GM18498 (cell line): Measurements from ENCODE around the gene FBXO15.

Experiments
- ATAC-seq: cut with Tn5 transposase; IDR thresholded peaks from one replicate; pipeline ENCODE4 v1.9.1; 2021; ENCODE audit warnings: mild to moderate bottlenecking, moderate library complexity; ENCODE audit not compliant: unreplicated experiment

Gene FBXO15

DNA sequence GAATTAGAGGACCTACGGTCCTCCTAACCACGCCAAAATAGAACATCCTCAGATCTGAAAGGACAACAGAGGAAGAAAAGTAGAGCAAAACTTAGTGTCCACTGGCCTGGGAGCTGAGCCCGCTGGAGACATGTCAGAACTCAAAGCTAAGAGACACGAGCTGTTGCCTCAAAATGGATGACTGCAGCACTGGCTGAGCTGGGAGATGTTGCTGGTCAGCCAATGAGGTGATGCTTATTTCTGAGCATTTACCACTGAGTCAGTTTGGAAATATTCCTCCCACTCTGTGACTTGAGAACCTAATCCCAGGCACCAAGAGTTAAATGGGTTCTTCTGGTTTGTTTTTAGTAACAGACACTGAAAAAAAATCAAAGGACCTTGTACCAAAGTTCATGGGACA lies 32.6 kb downstream of the FBXO15 start:
- ATAC-seq, result no peak

GRCh38 chr18:74114116-74114515 lies 33.5 kb downstream of the FBXO15 start:
- ATAC-seq, result no peak

GRCh38 chr18:74113711-74114110 lies 33.9 kb downstream of the FBXO15 start:
- ATAC-seq, result no peak

- no peak for ATAC-seq
Measured at GRCh38 chr18:74110976-74111375, 36.7 kb downstream of the FBXO15 start.

- ATAC-seq, result no peak
Measured at GRCh38 chr18:74110149-74110548, 37.5 kb downstream of the FBXO15 start.

GRCh38 chr18:74108460-74108859 lies 39.2 kb downstream of the FBXO15 start:
- ATAC-seq, result no peak

DNA sequence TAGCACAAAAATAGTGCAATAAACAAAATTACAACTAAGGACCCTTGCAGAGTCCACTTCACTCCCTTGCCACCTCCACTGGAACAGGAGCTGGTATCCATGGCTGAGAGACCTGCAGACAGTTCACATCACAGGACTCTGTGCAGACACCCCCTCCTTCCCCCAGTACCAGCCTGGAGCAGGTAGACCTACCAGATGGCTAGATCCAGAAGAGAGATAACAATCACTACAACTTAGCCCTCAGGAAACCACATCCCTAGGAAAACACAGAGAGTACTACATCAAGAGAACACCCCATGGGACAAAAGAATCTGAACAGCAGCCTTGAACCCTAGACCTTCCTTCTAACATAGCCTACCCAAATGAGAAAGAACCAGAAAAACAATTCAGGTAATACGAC lies 49.8 kb downstream of the FBXO15 start:
- no peak for ATAC-seq

DNA sequence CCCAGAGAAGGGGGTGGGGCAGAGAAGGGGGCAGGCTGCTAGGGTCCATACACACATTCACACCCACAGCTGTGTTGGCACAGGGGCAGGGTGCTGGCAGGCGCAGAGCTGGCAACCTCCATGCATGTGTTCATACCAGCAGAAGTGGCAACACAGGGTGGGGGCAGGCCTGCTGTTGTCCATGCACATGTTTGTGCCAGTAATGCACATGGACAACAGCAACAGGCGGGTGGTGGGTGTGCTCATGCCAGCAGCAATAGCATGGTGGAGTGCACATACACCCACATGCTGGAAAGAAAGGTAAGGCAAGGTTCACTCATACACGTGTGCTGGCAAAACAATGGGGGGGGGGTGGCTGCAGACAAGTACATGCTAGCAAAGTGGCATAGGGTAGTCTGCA lies 54.7 kb downstream of the FBXO15 start:
- ATAC-seq, result no peak

DNA sequence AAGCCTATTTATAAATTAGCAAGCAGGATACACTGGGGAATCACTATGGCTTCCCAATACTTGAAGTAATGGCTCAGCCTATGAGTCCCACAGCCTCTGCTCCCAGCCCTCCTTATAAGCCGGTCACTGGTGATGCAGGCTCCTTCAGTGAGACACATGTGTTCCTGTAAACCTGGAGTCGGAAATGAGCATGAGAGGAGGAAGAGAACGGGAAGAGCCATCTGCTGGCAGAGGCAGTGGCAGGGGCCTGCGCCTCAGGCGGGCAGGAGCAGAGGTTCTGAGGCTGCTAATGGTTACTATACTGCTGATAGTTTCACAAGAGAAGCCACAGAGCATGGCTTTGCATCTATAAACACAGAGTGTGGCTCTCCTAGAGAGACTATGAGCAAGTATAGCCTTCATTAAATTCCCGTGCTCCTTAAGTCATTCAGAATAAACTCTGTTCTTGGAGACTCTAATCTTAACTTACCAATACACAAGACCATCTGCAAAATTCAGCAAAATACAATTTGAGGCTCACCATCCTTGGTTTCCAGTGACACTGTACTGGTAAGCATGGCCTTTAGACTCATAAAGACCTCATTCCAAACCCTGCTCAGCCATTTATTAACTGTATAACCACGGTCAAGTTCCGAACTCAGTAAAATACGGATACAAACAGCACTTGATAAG lies 63.3 kb downstream of the FBXO15 start:
- no peak for ATAC-seq

- no peak for ATAC-seq
Measured at GRCh38 chr18:74083557-74083952, 64.1 kb downstream of the FBXO15 start.

DNA sequence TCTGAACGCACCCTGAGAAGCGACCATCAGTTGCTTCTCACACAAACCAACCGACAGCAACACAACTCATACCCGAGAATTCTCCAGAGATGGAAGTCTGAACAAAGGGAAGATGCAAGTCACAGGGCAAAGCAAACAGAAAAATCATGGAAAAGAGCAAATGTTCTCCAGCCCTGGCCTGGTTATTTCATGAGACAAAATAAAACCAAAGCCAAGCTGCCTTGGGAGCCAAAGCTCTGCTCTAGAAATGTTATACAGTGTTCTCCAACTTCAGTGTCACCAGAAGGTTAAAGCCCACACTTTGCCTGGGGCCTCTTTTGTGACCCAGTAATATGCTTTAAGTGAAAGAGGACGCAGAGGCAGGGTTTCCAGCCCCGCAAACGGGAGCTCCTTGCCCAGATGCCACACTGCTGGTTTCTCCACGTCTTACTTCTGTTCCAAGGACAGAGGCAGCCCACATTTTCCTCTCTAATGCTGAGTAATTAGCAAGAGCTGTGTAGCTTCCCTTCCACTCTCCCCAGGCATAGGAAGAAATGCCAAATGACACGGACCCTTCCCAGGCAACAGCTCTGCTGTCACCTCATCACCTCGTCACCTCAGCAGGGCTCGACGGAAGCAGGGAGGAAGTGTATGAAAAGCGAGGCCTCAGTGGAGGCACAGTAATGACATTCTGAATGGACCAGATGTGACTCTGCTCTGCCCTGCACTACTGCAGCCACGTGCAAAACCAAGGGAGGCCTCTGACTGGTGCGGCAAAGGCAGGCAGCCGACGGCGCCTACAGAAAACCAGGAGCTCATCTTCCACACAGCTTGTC lies 64.7 kb downstream of the FBXO15 start:
- peak; percentile 15 for ATAC-seq

DNA sequence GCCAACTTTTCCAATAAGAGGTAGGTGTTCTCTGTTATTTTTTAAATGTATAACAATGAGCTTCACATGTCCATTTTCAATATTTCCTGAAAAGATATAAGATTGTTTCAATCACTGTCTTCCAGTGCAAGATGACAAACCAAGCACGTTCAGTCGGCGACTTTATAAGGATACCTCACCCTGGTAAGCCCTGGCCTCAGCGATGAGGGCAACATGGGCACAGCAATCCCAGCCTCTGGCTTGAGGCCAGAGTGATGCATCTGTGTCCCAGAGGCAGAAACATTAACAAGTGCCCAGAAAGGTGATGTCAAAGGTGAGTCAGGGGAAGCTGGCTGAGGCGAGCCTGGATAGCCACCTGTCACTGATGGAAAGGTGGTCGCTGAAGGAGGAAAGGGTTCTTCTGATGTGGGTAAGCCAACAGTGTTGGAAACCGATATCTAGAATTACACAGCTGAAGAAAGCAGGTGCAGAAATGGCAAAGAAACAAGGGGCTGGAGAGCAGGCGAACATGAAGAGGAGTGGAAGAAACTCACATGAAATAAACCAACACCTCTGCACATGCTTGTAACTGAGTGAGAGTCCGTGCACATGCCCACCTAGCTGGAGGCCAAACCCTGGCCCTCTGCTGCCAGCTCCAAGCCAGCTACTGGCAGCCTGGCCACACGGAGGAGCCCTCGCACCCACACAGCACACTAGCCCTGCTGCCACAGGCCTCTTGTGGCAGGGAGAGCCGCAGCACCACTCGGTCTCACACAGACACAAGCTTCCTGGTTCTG lies 65.5 kb downstream of the FBXO15 start:
- ATAC-seq, result peak; percentile 98

DNA sequence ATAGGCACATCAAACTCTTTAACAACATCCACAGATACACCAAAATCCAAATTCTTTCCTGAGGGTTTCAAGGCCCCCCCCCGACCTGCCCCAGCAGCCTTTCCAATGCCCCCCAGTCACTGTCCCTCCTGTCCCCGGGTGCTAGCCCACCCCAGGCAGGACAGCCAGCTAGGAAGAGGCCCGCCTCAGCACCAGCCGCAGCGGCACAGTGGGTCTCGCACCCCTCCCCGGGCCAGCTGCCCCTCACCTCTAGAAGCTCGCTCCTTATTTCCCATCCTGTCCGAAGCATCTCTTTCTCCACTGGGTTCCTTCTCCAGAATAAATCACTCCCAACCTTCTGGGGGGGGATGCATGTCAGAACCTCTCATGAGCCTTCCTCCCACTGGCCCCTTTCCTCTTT lies 69.4 kb downstream of the FBXO15 start:
- no peak for ATAC-seq

DNA sequence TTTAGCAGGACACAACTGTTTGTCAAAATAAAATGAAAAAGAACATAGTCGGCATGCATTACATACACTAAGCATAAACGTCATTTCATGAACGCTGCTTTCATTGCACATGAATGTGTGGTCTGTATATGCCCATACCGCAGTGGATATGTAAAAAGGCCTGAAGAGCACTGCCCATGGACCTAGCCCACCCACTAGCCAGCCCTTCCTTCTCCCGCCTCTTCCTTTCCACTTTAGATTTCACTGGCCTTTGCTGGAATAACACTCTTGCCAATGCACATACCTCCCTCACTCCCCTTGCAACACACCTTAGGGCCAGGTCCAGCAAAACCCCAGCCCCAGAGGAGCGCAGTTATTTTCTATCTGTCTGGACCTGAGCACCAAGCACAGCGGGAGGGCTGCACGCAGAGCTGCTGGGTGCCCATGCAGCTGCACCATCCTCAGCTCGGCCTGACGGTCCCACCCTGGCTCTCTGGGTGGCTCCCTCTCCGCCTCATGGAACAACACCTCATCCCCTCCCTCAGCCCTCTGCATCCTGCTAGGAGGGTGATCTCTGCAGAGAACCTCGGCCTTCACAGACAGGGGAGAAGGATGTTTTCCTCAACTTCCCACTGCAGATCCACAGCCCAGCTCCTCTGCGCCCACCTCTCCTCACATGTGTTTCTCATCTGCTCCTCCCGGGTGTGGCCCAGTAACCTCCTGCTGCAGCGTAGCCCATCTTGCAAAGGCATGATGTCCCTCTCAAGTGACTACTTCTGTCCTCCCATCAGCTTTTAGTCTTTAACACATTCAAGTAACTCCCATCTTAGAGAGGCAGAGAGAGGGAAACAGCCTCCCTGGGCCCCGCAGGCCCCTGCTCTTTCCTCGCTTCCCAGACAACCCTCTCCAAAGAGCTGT lies 72.7 kb downstream of the FBXO15 start:
- ATAC-seq, result no peak

- no peak for ATAC-seq
Measured at GRCh38 chr18:74073957-74074667, 73.5 kb downstream of the FBXO15 start.

DNA sequence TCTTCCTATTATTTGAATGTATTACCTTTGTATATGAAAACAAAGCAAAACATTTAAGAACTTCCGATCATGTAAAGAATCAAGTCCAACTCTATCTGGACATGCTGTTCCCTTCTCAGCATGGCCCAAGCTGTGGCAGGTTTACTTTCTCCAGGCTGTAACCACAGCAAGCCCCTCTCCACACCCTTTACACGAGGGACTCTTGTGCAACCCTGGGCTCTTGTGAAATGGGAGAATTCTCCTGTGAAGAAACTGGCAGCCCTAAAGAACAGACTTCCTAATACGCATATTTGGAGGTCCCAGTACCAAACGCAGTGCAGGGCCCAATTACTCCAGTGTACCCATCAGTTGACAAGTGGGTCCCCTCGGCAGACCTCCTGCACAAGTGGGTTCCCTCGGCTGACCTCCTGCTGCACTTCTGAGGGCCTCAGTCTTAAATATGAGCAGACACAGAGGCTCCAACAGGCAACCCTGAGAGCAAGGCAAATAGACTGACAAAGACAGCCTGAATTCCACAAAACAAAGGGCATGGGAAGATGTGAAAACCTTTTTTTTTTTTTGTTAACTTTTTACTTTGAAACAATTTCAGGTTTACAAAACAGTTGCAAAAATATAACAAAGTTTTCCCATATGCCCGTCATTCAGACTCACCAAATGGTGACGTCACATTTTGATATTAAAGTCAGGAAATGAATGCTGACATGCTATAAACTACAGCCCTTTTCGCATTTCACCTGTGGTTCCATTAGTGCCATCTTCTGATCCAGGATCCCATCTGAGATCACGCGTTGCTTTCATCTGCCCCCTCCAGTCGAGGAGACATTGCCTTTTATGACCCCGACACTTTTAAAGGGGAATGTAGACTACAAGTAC lies 78.2 kb downstream of the FBXO15 start:
- no peak for ATAC-seq

- ATAC-seq, result no peak
Measured at GRCh38 chr18:74068296-74068695, 79.3 kb downstream of the FBXO15 start.

DNA sequence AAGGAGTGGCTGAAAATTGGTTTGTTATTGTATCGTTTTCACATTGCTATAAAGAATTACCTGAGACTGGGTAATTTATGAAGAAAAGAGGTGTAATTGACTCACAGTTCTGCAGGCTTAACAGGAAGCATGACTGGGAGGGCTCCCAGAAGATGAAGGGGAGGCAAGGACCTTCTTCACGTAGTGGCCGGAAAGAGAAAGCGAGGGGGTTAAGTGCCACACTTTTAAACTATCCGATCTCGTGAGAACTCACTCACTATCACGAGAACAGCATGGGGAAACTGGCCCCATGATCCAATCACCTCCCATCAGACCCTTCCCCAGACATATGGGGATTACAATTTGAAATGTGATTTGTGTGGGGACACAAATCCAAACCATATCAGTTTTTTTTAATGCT lies 81.6 kb downstream of the FBXO15 start:
- no peak for ATAC-seq

DNA sequence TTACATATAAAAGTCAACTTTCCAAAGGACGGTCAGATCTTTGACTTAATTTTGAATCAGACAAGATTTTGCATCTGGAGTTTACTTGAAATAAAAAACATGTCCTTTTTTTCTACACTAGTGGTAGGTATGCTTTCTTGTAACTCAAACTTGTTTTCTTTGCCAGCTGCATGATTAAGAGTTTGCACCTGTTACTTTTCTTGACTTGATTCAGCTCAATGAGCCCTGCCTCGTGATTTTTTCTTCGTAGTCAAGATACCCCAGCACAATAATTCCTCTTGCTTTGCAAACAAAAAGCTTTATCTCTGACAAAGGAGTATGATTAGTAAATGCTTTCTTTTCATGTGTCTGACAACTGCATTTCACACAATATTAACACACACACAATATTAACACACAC lies 82.3 kb downstream of the FBXO15 start:
- ATAC-seq, result no peak
